ENCODE data around the gene PITPNM3. TPM values are rescaled to one million over a fixed set of nuclear protein-coding genes. Genes with fewer than 3 reads are reported as not detected.

PITPNM3 gene
- total RNA-seq, 2 donors from 2014 or later, result 11.3 to 18.2 TPM

DNA sequence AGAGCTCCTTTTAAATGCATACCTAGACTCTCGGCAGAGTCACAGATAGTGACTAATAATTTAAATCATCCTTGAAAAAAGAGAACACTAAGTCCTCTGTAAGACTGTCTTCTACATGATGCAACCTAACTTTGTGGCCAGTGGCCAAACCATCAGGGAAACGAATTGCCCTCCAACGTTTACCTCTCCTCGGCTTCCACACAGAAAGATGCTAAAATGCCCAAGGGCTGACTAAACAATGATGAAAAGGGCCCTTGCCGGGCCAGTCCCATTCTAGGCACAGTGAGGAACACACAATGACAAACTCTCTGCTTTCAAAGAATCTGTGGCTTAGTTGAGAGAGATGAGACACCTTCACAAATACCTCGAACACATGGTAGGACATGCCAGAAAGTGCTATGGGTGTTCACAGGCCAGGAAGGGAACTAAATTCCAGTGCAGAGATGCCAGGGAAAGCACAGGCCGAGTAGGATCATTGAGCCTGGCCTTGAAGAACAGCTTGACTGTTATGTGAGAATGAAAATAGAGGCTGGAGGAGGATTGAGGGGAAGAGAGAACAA lies 35.3 kb upstream of the PITPNM3 start:
- Histone ChIP-seq H3K27ac (no peak overlapping the region), H3K27me3 (no peaks in the 10 kb centered on the region), H3K4me1 (no peaks in the 10 kb centered on the region), H3K9ac (ENCODE audit: low read depth in 2 of 2, low read length in 2 of 2) (no peak overlapping the region), H3K4me3 (no peak overlapping the region), H3K36me3 (peaks cover 17% of the 10 kb centered on the region), H3K9me3 (no peaks in the 10 kb centered on the region)
- TF ChIP-seq, protein P1, sequence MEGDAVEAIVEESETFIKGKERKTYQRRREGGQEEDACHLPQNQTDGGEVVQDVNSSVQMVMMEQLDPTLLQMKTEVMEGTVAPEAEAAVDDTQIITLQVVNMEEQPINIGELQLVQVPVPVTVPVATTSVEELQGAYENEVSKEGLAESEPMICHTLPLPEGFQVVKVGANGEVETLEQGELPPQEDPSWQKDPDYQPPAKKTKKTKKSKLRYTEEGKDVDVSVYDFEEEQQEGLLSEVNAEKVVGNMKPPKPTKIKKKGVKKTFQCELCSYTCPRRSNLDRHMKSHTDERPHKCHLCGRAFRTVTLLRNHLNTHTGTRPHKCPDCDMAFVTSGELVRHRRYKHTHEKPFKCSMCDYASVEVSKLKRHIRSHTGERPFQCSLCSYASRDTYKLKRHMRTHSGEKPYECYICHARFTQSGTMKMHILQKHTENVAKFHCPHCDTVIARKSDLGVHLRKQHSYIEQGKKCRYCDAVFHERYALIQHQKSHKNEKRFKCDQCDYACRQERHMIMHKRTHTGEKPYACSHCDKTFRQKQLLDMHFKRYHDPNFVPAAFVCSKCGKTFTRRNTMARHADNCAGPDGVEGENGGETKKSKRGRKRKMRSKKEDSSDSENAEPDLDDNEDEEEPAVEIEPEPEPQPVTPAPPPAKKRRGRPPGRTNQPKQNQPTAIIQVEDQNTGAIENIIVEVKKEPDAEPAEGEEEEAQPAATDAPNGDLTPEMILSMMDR (IDR thresholded peaks at IDR 0.05), result no peak
- intact Hi-C loops (cut with DNase I), result no loop called here
- DNase-seq, result no peak

DNA sequence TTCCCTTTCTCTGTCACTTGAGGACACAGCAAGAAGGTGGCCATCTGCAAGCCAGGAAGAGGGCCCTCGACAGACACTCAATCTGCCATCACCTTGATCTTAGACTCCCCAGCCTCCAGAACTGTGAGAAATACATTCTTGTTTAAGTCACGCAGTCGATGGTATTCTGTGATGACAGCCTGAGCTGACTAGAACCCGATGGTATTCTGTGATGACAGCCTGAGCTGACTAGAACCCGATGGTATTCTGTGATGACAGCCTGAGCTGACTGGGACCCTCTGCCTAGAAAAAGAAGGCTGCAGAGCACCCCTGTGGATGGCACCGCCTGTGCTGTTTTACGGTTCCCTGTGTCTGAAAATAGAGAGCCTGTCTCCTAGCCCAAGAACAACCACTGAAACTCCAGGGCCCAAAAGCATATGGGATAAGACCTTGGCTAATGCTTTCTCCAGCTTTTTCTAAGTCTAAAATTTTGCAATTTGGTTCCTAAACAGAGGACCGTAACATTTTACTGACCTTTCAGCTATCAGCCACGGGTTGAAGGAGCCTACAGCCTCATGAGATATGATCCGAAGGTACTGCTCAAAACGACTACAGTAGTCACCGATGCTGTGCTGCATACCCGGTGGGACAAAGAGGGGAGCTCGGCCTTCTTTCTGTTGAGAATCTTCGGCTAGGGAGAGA lies 33.1 kb upstream of the PITPNM3 start:
- no peaks in the 10 kb centered on the region for H3K4me1 ChIP-seq
- H3K27ac ChIP-seq, result no peak overlapping the region
- TF ChIP-seq, protein P1 (IDR thresholded peaks at IDR 0.05), result no peak
- intact Hi-C loops (cut with DNase I), result no loop called here
- no peak for DNase-seq
- peaks cover 17% of the 10 kb centered on the region for H3K36me3 ChIP-seq
- H3K4me3 ChIP-seq, result no peak overlapping the region
- no peaks in the 10 kb centered on the region for H3K9me3 ChIP-seq
- no peaks in the 10 kb centered on the region for H3K27me3 ChIP-seq
- H3K9ac ChIP-seq (ENCODE audit: low read depth in 2 of 2, low read length in 2 of 2), result no peak overlapping the region

DNA sequence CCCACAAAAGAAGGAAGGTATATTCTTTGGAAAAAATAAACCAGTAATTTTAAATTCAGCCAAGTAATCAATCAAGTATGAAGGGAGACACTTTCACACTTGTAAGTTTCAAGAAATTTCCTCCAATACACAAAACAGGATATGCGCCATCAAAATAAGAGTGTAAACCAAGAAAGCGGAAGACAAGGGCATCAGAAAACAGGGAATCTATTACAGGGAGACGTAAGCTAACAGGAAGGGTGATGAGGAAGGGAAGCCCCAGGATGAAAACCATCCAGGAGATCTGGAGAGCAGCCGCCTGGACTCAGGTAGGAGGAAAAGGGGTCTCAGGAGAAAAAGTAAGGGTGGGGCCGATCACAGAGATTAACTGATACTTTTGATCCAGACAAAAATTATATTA lies 31.8 kb upstream of the PITPNM3 start:
- Histone ChIP-seq H3K4me1 (no peaks in the 10 kb centered on the region), H3K27ac (no peak overlapping the region), H3K4me3 (no peak overlapping the region), H3K9ac (ENCODE audit: low read depth in 2 of 2, low read length in 2 of 2) (no peak overlapping the region), H3K9me3 (no peaks in the 10 kb centered on the region), H3K36me3 (peaks cover 17% of the 10 kb centered on the region), H3K27me3 (no peaks in the 10 kb centered on the region)
- intact Hi-C loops (cut with DNase I), result no loop called here
- DNase-seq, result no peak
- TF ChIP-seq, protein P1 (IDR thresholded peaks at IDR 0.05), result no peak

DNA sequence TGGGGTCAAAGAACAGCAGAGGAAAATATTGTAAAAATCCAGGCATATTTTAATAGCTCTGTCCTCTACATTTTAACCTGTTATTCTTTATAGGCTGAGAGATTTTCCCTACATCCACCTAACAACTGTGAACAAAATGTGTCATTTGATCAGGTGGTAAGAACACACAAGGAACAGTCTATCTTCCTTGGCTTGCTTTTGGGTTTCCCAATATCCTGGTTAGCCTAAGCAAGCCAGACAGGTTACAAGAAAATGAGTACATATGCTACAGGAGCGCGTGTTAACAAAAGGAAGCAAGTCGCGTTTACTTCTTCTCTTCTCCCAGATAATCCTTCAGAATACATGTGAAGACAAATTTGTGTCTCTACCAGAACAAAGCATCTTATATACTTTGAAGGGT lies 31.0 kb upstream of the PITPNM3 start:
- H3K4me1 ChIP-seq, result no peaks in the 10 kb centered on the region
- no peaks in the 10 kb centered on the region for H3K27me3 ChIP-seq
- H3K27ac ChIP-seq, result no peak overlapping the region
- TF ChIP-seq, protein P1 (IDR thresholded peaks at IDR 0.05), result no peak
- DNase-seq, result no peak
- intact Hi-C loops (cut with DNase I), result no loop called here
- H3K9me3 ChIP-seq, result no peaks in the 10 kb centered on the region
- no peak overlapping the region for H3K4me3 ChIP-seq
- peaks cover 17% of the 10 kb centered on the region for H3K36me3 ChIP-seq
- H3K9ac ChIP-seq (ENCODE audit: low read depth in 2 of 2, low read length in 2 of 2), result no peak overlapping the region

DNA sequence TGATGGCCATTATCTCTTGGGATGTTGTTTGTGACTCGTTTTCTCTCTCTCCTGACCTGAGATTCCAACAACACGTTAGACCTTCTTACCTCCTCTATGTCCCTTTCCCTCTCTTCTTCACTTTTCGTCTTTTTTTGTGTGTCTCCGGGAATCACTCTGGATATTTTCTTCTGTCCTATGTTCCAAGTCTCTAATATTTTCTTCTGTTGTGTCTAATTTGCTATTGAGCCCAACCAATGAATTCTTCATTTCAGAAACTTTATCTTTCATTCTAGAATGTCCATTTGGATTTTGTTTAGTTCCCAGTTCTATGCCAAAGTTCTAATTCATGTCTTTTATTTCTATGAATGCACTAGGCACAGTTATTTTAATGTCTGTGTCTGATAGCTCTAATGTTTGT lies 27.1 kb upstream of the PITPNM3 start:
- Histone ChIP-seq H3K36me3 (no peaks in the 10 kb centered on the region), H3K4me1 (no peaks in the 10 kb centered on the region), H3K4me3 (no peak overlapping the region), H3K27me3 (no peaks in the 10 kb centered on the region), H3K27ac (no peak overlapping the region), H3K9me3 (no peaks in the 10 kb centered on the region), H3K9ac (ENCODE audit: low read depth in 2 of 2, low read length in 2 of 2) (no peak overlapping the region)
- TF ChIP-seq, protein P1 (IDR thresholded peaks at IDR 0.05), result no peak
- no peak for DNase-seq
- intact Hi-C loops (cut with DNase I), result no loop called here

Measured in colonic mucosa (tissue), 4 donors.